Measurements from ENCODE around the gene SFXN1. TPM values are rescaled to one million over a fixed set of nuclear protein-coding genes. Genes with fewer than 3 reads are reported as not detected.

The SFXN1 gene
- total and polyA plus RNA-seq, 9 of the 15 experiments (the other 6 are each of a cell fraction or from before 2014, with no cell fraction given) = 31.8 to 261 (median 113) TPM

DNA sequence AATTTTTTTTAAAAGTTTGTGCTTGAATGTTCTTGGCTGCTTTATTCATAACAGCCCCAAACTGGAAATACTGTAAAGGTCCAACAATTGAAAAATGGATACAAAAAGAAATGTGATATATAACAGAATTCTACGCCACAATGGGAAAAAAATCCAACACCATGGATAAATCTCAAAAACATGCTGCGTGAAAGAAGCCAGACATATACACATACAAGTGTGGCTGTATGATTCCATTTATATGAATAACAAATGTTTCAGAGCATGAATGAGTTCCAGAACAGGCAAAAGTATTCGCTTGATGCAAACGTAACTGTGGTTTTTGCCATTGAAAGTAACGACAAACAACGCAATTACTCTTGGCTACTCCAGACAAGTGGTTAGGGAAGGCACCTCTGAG lies 7.2 kb upstream of the SFXN1 start:
- POLR2A ChIA-PET = no interaction called here
- H3K36me3 ChIP-seq (ENCODE audit: control insufficient read depth, insufficient read depth, low read length) = no peaks in the 10 kb centered on the region
- no peak overlapping the region for H2AFZ ChIP-seq (ENCODE audit: low read depth, low read length)
- 5% methylated on average over 6 of the region's 6 CpGs for WGBS (ENCODE audit: insufficient coverage, low coverage, missing lambda C conversion rate)
- no peak overlapping the region for H3K4me3 ChIP-seq
- no peaks in the 10 kb centered on the region for H3K9me1 ChIP-seq (ENCODE audit: control insufficient read depth, insufficient read depth, low read length)
- DNase-seq (ENCODE audit: extremely low read depth in 1 of 4, low spot score in 3 of 4) (no peak), ATAC-seq (no peak), FAIRE-seq (no peak)
- no peaks in the 10 kb centered on the region for H3K9me3 ChIP-seq (replicated peaks; ENCODE audit: control insufficient read depth, insufficient read depth, low read depth, low read length)
- no peaks in the 10 kb centered on the region for H4K20me1 ChIP-seq (replicated peaks; ENCODE audit: control insufficient read depth, insufficient read depth, low read length)
- in situ Hi-C loops (cut with MboI) (no loop called here), intact Hi-C loops (cut with micrococcal nuclease) (no loop called here)
- no peak overlapping the region for H3K9ac ChIP-seq (ENCODE audit: insufficient read depth in 1 of 2, low read depth in 2 of 2, low read length in 2 of 2)
- no TSS peak for BruUV-seq (replicated peaks)
- H3K4me1 ChIP-seq (replicated peaks in 1 of 2; ENCODE audit: control insufficient read depth in 2 of 2, insufficient read depth in 2 of 2, low read length in 2 of 2) = no peaks in the 10 kb centered on the region
- H3K27ac ChIP-seq (ENCODE audit: extremely low read depth, low read depth, low read length) = no peak overlapping the region
- no peaks in the 10 kb centered on the region for H3K79me2 ChIP-seq (ENCODE audit: control insufficient read depth, insufficient read depth, low read length)
- H3K4me2 ChIP-seq (ENCODE audit: insufficient read depth, low read length) = no peak overlapping the region
- H3K27me3 ChIP-seq (ENCODE audit: control insufficient read depth in 2 of 2, insufficient read depth in 2 of 2, low read length in 2 of 2) = peaks cover 21 to 54% of the 10 kb centered on the region in 2 experiments
- CTCF ChIA-PET (ENCODE audit: low intra/inter-chr PET ratio) = no interaction called here
- TF ChIP-seq, protein P1, sequence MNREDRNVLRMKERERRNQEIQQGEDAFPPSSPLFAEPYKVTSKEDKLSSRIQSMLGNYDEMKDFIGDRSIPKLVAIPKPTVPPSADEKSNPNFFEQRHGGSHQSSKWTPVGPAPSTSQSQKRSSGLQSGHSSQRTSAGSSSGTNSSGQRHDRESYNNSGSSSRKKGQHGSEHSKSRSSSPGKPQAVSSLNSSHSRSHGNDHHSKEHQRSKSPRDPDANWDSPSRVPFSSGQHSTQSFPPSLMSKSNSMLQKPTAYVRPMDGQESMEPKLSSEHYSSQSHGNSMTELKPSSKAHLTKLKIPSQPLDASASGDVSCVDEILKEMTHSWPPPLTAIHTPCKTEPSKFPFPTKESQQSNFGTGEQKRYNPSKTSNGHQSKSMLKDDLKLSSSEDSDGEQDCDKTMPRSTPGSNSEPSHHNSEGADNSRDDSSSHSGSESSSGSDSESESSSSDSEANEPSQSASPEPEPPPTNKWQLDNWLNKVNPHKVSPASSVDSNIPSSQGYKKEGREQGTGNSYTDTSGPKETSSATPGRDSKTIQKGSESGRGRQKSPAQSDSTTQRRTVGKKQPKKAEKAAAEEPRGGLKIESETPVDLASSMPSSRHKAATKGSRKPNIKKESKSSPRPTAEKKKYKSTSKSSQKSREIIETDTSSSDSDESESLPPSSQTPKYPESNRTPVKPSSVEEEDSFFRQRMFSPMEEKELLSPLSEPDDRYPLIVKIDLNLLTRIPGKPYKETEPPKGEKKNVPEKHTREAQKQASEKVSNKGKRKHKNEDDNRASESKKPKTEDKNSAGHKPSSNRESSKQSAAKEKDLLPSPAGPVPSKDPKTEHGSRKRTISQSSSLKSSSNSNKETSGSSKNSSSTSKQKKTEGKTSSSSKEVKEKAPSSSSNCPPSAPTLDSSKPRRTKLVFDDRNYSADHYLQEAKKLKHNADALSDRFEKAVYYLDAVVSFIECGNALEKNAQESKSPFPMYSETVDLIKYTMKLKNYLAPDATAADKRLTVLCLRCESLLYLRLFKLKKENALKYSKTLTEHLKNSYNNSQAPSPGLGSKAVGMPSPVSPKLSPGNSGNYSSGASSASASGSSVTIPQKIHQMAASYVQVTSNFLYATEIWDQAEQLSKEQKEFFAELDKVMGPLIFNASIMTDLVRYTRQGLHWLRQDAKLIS (CRISPR knock-in tag; IDR thresholded peaks at IDR 0.05) = no peak
- TF ChIP-seq SMARCC2 (IDR thresholded peaks at IDR 0.05; ENCODE audit: low read depth) (no peak), MAFG (tag; conservative IDR thresholded peaks at IDR 0.05) (no peak), TBL1XR1 (IDR thresholded peaks at IDR 0.05; ENCODE audit: low read length in 2 of 2) (no peak)
- TF ChIP-seq, protein P2, sequence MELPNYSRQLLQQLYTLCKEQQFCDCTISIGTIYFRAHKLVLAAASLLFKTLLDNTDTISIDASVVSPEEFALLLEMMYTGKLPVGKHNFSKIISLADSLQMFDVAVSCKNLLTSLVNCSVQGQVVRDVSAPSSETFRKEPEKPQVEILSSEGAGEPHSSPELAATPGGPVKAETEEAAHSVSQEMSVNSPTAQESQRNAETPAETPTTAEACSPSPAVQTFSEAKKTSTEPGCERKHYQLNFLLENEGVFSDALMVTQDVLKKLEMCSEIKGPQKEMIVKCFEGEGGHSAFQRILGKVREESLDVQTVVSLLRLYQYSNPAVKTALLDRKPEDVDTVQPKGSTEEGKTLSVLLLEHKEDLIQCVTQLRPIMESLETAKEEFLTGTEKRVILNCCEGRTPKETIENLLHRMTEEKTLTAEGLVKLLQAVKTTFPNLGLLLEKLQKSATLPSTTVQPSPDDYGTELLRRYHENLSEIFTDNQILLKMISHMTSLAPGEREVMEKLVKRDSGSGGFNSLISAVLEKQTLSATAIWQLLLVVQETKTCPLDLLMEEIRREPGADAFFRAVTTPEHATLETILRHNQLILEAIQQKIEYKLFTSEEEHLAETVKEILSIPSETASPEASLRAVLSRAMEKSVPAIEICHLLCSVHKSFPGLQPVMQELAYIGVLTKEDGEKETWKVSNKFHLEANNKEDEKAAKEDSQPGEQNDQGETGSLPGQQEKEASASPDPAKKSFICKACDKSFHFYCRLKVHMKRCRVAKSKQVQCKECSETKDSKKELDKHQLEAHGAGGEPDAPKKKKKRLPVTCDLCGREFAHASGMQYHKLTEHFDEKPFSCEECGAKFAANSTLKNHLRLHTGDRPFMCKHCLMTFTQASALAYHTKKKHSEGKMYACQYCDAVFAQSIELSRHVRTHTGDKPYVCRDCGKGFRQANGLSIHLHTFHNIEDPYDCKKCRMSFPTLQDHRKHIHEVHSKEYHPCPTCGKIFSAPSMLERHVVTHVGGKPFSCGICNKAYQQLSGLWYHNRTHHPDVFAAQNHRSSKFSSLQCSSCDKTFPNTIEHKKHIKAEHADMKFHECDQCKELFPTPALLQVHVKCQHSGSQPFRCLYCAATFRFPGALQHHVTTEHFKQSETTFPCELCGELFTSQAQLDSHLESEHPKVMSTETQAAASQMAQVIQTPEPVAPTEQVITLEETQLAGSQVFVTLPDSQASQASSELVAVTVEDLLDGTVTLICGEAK (IDR thresholded peaks at IDR 0.05) = no peak
- TF ChIP-seq, protein P2 (CRISPR knock-in tag; IDR thresholded peaks at IDR 0.05) = no peak
- TF ChIP-seq, protein P3, sequence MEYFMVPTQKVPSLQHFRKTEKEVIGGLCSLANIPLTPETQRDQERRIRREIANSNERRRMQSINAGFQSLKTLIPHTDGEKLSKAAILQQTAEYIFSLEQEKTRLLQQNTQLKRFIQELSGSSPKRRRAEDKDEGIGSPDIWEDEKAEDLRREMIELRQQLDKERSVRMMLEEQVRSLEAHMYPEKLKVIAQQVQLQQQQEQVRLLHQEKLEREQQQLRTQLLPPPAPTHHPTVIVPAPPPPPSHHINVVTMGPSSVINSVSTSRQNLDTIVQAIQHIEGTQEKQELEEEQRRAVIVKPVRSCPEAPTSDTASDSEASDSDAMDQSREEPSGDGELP (CRISPR knock-in tag; IDR thresholded peaks at IDR 0.05; ENCODE audit: borderline replicate concordance) = no peak

Measured in K562 (cell line).